Retinal pigment epithelial cell (primary cell): ENCODE data around the gene SLC25A42.
A peak's percentile ranks its signal among the peaks of the same experiment; 100 is the strongest.

Experiments used
- DNase-seq: peaks from one replicate; pipeline ENCODE4 v3.0.0-alpha.2; 2010; ENCODE audit warnings: low read depth
- H3K4me3 ChIP-seq: 2 replicates; pipeline ENCODE4 v1.5.1; 2011; ENCODE audit warnings: mild to moderate bottlenecking, low read length, control low read depth, moderate library complexity
- TF ChIP-seq, protein P1 (sequence below): conservative IDR thresholded peaks from 2 replicates; pipeline ENCODE4 v1.5.1; 2011; ENCODE audit warnings: low read depth, low read length, control low read depth, inconsistent platforms

SLC25A42 gene

DNA sequence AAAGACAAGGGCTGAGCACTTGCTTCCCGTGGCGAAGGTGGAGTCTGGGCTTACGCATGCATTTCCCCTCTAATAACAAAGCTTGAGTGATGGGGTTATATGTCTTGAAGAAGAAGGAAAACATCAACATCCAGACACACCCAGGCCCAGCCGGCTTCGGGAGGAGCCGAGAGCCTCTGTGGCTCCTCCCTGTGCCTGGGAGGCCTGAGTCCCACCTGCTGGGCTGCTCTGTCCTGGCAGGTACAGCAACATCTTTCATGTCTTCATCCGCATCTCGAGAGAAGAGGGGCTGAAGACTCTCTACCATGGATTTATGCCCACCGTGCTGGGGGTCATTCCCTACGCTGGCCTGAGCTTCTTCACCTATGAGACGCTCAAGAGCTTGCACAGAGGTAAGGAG, 43.9 kb downstream of the SLC25A42 start:
- TF ChIP-seq, protein P1, sequence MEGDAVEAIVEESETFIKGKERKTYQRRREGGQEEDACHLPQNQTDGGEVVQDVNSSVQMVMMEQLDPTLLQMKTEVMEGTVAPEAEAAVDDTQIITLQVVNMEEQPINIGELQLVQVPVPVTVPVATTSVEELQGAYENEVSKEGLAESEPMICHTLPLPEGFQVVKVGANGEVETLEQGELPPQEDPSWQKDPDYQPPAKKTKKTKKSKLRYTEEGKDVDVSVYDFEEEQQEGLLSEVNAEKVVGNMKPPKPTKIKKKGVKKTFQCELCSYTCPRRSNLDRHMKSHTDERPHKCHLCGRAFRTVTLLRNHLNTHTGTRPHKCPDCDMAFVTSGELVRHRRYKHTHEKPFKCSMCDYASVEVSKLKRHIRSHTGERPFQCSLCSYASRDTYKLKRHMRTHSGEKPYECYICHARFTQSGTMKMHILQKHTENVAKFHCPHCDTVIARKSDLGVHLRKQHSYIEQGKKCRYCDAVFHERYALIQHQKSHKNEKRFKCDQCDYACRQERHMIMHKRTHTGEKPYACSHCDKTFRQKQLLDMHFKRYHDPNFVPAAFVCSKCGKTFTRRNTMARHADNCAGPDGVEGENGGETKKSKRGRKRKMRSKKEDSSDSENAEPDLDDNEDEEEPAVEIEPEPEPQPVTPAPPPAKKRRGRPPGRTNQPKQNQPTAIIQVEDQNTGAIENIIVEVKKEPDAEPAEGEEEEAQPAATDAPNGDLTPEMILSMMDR = no peak
- no peak for DNase-seq
- no peak overlapping the region for H3K4me3 ChIP-seq

DNA sequence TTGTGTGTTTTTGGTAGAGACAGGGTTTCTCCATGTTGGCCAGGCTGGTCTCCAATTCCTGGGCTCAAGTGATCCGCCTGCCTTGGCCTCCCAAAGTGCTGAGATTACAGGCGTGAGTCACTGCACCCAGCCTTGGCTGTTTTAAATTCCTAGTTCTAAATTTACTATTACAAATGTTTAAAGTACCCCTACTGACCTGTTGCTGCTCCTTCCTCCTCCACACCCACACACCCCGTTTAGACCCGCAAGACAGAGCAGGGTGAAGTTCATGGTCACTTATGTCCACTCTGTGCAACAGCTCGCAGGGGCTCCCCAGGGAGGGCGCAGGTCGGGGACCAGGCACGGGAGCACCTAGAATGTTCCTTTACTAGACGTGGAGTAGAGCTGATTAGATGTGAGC, 45.8 kb downstream of the SLC25A42 start:
- TF ChIP-seq, protein P1 = no peak
- no peak overlapping the region for H3K4me3 ChIP-seq

DNA sequence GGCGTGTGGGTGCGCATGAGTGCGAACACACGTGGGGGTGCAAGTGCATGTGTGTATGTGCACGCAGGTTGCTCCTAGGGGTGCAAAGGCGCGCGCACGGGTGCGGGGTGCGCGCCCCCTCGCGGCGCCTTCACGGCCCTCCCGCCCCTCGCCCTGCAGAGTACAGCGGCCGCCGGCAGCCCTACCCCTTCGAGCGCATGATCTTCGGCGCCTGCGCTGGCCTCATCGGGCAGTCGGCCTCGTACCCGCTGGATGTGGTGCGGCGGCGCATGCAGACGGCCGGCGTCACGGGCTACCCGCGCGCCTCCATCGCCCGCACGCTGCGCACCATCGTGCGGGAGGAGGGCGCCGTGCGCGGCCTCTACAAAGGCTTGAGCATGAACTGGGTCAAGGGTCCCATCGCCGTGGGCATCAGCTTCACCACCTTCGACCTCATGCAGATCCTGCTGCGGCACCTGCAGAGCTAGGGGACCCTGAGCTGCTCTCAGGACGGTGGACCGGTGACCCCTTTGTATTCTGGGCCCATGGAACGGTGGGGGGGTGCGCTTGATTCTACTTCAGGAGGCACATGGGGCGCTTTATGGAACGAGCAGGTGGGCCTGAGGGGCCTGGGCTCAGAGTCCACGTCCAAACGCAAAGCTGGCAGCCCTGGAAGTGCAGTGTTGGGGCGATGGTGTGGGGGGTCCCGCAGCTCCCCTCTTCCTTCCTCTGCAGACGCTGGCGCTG, 46.8 kb downstream of the SLC25A42 start:
- TF ChIP-seq, protein P1 = peak; percentile 42
- peak overlapping the region; percentile 21 for H3K4me3 ChIP-seq
- no peak for DNase-seq

More for the DNA sequence above, 45.8 kb downstream of the SLC25A42 start:
- no peak for DNase-seq

DNA sequence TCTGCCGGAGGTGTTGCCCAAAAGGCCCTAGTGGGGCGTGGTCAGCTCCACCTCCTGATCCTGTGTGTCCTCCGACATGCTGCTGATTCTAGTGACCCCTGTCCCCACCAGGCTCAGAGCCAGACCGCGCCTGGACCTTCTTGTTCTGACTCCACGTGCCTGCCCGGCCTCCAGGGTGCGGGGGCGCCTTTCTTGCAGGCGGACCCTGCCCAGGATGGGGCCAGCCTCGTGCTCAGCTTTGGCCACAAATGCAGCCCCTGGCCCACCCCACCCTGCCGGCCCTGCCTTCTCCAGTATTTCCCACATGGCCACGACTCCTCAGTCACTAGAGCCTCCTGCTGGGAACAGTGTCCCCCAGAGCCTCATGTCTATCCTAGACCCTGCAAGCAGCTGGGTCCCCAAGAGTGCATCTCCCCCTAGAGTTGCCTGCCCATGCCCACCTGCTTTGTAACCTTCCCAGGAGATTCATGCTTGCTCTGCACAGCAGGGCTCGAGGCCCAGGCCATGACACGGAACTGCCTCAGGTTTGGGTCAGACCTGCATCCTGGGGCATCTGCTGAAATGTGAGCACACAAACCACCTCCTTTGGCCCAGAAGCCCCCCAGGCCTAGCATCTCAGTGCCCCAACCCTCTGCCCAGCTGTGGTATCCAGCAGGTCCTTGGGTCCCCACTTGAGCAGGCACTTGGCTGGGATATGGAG, 47.5 kb downstream of the SLC25A42 start:
- H3K4me3 ChIP-seq = no peak overlapping the region
- no peak for DNase-seq
- TF ChIP-seq, protein P1 = no peak

DNA sequence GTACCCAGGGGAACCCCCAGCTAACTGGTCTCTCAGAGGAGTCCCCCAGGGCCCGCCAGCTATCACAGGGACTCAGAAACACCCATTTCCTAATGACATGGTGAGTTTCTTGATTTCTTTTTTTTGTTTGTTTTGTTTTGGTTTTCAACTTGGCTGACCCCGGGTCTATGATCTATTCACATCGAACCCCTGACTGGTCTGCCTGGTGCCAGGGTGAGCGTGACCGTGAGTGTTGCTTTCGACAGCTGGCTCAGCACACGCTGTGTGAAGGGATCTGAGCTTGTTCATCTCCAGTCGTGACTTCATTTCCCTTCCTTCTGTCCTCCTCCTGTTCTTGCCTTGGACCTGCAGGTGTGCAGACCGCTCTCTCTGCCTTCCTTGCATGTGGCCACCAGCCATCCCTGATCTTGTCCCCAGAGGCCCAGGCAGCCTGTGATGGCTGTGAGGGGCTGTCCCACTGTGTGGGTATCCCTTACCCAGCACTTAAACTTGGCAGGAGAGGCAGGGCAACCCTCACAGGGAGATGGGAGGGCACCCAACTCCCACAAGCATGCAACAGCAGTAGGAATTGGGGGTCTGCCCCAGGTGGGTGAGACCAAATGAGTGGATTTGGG, 48.3 kb downstream of the SLC25A42 start:
- DNase-seq = no peak
- TF ChIP-seq, protein P1 = no peak
- H3K4me3 ChIP-seq = no peak overlapping the region

DNA sequence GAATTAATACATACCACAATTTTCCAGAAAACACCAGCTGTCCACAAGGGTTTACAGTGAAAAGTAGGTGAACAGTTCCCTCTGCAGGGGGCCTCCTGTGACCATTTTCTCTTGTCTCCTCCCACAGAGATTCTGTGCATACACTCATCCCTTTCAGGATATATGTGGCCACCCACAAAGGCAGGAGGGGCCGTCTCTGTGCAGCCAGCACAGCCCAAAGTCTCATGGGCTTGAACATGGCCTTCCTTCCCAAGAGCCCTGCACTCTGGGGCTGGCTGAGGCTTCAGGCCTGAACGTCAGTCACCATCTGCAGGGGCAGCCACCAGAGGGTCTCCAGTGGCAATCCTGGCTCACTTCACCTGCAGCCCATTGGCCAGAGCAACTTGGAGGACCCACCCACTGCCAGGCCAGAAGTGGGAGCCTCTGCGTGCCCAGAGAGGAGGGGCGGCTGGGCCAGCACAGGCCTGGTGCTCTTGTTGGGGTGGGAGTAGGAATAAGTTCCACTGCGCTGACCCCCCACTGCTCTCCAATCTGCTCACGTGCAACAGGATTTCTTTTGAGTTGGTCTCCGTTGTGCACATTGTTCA, 49.3 kb downstream of the SLC25A42 start:
- no peak overlapping the region for H3K4me3 ChIP-seq
- DNase-seq = no peak

More for the DNA sequence above, 49.3 kb downstream of the SLC25A42 start:
- TF ChIP-seq, protein P1 = no peak
